Endometrium (tissue), 2 donors: ENCODE data around the gene MPZL3.
"Not testable (repeated sequence)": the region's sequence is repeated elsewhere in the genome, so short reads cannot be mapped to it uniquely, and the experiment has no call there.

Experiments used
- FAIRE-seq: peaks from 2 replicates; lab custom pipeline; 2012; peaks lifted over from hg19 to GRCh38; lab: Jason Lieb, UNC
- donor health status: control.
- donor health status: control.

Gene MPZL3

DNA sequence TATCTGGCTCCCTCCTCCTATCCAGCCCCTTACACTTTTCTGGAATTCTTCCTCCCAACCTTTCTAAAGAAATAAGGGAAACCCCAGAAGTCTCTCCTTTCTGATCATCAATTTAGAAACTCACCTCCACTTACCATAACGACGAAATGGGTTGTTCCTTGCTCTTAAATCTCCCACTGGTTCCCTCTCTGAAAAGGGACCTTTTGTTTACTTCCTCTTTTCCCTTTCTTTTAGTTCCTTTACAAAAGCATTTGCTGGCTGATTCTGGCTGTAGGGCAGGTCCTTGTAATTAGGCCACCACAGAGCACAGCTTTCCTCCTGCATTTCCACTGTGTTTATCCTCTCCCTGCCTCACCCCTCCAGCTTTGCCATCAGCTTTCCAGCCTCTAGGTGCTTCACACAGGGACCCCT is 39.4 kb downstream of the MPZL3 start:
- no peak for FAIRE-seq

GRCh38 chr11:118212131-118212725 is 39.9 kb downstream of the MPZL3 start:
- no peak for FAIRE-seq

- no peak for FAIRE-seq
These were observed 41.2 kb downstream of the MPZL3 start for GRCh38 chr11:118211006-118211405.

DNA sequence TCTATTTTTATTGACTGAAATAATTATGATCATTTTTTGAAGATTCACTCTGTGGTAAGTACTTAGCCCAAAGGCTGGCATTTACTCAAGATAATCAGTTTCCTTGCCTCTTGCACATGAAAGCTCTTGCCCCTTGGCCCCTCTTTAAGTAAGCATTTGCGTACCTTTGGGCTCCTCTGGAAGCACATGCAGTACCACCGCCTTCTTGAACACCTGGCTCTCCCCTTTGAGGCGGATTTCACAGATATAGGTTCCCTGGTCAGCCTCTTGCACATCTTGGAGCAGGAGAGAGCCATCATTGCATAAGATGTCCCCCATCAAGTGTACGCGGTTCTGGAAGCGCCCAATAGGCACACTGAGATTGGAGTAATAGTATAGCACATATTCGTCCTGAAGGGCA is 41.8 kb downstream of the MPZL3 start:
- no peak for FAIRE-seq

GRCh38 chr11:118209033-118209432 is 43.1 kb downstream of the MPZL3 start:
- FAIRE-seq, result no peak

DNA sequence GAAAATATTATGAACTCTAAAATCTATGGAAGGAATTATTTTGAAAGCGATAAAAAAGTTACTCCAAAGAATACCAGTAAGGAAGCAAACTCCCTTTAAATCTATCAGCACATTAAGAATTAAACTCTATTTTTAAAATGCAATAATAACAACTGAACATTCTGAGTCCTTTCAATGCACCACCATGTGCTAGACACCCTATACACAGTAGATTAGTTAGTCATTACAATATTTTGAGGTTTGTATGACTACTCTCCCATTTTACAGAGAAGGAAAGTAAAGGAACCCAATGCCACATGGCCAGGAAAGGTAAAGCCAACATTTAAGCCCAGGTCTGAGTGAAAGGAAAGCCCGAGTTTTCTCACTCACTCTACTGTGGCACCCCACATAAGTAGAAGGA is 45.1 kb downstream of the MPZL3 start:
- no peak for FAIRE-seq

DNA sequence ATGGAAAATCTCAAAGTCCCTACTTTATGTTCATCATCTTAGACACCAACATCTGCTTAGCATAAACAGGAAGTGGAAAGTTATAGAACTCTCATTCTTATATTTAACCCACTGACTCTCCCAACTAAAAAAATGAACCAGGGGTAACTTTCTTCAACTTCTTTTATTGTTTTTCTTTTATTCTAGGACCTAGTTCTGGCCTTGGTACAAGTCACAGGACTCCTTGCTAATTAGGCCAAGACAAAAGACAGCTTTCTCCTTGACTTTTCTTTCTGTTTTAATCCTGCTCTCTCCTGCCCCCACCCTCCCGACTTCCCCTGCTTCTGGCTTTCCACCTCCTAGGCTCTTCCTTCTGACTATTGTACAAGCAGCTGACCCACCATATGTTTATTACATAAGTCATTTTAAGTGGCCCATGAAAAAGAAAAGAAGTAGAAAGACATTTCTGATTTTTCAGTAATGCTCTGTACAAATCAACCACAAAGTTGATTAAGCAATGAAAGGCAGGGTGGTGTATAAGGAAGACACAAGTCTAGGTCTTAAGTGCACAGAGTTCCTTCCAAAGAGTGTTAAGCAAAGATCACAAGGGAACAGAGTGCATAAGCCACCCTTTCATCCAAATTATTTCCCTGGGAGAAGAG is 45.7 kb downstream of the MPZL3 start:
- no peak for FAIRE-seq

DNA sequence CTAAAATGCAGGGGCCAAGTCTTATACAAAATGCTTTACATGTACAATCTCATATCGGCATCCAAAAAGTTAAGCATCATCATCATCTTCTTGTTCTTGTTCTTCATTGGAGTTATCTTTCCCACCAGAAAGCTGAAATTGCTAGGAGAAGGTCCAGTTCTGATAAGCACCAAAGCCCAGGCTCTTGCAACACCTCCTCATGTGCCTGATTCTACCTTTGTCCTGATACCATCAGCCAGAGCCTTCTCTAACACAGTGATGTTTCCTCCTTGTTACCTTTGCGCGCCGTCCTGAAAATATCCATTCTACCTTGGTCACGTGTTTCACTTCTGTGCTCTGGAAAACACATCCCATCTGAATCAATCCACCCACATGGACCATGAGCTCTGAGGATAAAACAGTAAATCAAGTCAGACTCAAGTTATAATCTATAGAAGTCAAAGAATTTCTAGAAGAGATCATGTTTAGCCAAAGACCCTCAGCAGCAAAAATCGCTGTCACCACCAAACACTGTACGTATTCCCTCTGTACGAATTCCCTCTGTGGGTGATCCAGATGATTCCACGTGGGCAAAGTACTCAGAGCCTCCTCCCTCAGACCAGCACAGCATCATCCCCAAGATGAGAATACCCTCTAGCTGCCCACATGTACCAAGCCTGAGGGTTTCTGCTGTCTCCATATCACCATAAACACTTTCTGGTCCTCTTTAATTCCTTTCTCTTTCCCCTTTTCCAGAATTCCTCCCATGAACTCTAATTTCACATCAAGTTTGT is 46.4 kb downstream of the MPZL3 start:
- FAIRE-seq, result no peak

GRCh38 chr11:118202599-118203422 is 49.4 kb downstream of the MPZL3 start:
- FAIRE-seq, result no peak

GRCh38 chr11:118201966-118202365 is 50.2 kb downstream of the MPZL3 start:
- FAIRE-seq, result no peak

GRCh38 chr11:118200901-118201680 is 51.1 kb downstream of the MPZL3 start:
- no peak for FAIRE-seq

GRCh38 chr11:118200497-118200896 is 51.7 kb downstream of the MPZL3 start:
- no peak for FAIRE-seq

- FAIRE-seq, result no peak
These were observed 53.0 kb downstream of the MPZL3 start for GRCh38 chr11:118199135-118199534.

GRCh38 chr11:118198370-118198769 is 53.8 kb downstream of the MPZL3 start:
- no peak for FAIRE-seq

- FAIRE-seq, result no peak
These were observed 57.1 kb downstream of the MPZL3 start for GRCh38 chr11:118194835-118195627.

- FAIRE-seq, result no peak
These were observed 58.1 kb downstream of the MPZL3 start for GRCh38 chr11:118193910-118194566.

DNA sequence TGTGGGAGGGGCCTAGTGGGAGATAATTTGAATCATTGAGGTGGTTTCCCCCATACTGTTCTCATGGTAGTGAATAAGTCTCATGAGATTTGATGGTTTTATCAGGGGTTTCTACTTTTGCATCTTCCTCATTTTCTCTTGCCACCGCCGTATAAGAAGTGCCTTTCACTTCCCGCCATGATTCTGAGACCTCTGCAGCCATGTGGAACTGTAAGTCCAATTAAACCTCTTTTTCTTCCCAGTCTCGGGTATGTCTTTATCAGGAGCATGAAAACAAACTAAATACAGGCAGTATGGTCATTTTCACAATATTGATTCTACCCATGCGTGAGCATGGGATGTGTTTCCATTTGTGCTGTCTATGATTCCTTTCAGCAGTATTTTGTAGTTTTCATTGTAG is 59.3 kb downstream of the MPZL3 start:
- FAIRE-seq, result not testable (repeated sequence)

DNA sequence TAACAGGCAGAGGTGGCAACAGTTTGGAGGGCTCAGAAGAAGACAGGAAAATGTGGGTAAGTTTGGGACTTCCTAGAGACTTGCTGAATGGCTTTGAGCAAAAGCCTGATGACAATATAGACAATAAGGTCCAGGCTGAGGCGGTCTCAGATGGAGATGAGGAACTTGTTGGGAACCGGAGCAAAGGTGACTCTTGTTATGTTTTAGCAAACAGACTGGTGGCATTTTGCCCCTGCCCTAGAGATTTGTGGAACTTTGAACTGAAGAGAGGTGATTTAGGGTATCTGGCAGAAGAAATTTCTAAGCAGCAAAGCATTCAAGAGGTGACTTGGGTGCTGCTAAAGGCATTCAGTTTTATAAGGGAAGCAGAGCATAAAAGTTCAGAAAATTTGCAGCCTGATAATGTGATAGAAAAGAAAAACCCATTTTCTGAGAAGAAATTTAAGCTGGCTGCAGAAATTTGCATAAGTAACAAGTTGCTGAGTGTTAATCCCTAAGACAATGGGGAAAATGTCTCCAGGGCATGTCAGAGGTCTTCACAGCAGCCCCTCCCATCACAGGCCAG is 61.1 kb downstream of the MPZL3 start:
- FAIRE-seq, result not testable (repeated sequence)

- FAIRE-seq, result no peak
These were observed 65.6 kb downstream of the MPZL3 start for GRCh38 chr11:118186346-118187107.
